GM13977 (cell line): ENCODE measurements around the gene VGLL4.

Source experiments
- DNase-seq: peaks from one replicate; pipeline ENCODE4 v3.0.0; 2012; ENCODE audit warnings: low spot score
- in situ Hi-C: fragments of 300-500 bp; cut with MboI; formaldehyde crosslinking; loops from one replicate; pipeline ENCODE4 v1.12.0; 2022; ENCODE audit warnings: low sequenced_read_pairs, low pct_unique_long_range_greater_than_20kb, mixed read lengths, inconsistent platforms; ENCODE audit not compliant: unreplicated experiment
- TF ChIP-seq, protein P1 (sequence below): IDR thresholded peaks from 2 replicates; pipeline ENCODE4 v1.5.1; 2012; ENCODE audit warnings: mild to moderate bottlenecking, control low read depth; ENCODE audit not compliant: insufficient read depth; ENCODE audit errors: extremely low read depth, missing control alignments

VGLL4 gene

GRCh38 chr3:11679964-11680363 lies 36.2 kb upstream of the VGLL4 start:
- DNase-seq = no peak
- in situ Hi-C loops = no loop called here
- TF ChIP-seq, protein P1, sequence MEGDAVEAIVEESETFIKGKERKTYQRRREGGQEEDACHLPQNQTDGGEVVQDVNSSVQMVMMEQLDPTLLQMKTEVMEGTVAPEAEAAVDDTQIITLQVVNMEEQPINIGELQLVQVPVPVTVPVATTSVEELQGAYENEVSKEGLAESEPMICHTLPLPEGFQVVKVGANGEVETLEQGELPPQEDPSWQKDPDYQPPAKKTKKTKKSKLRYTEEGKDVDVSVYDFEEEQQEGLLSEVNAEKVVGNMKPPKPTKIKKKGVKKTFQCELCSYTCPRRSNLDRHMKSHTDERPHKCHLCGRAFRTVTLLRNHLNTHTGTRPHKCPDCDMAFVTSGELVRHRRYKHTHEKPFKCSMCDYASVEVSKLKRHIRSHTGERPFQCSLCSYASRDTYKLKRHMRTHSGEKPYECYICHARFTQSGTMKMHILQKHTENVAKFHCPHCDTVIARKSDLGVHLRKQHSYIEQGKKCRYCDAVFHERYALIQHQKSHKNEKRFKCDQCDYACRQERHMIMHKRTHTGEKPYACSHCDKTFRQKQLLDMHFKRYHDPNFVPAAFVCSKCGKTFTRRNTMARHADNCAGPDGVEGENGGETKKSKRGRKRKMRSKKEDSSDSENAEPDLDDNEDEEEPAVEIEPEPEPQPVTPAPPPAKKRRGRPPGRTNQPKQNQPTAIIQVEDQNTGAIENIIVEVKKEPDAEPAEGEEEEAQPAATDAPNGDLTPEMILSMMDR = no peak

GRCh38 chr3:11672363-11672762 lies 28.6 kb upstream of the VGLL4 start:
- TF ChIP-seq, protein P1 = no peak
- DNase-seq = no peak
- in situ Hi-C loops = loop anchor here (25.0 kb wide), 1 partner anchor 435 kb away; no protein-coding TSS in a partner anchor

DNA sequence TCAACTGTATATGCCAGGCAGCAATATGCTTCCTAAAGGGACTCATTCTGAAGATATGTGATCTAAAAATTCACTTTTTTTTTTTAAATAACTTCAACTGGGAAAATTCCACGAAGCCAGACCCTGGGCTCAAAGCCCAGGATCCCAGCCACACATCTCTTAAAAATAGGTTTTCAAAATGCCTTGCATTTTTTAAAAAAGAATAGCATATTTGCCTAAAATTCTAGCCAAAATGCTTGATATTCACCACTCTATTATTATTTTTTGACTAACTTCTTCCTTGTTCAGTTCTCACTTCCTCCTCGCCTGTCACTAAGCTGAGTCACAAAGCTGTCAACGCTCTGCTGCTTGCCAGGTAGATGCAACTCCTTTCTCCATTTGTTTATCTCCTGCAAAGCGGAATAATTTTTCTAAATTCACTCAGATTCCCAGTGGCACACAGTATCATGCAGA lies 28.0 kb upstream of the VGLL4 start:
- TF ChIP-seq, protein P1 = no peak
- peak; percentile 60 for DNase-seq
- in situ Hi-C loops = loop anchor here (25.0 kb wide), 1 partner anchor 434 kb away; no protein-coding TSS in a partner anchor

DNA sequence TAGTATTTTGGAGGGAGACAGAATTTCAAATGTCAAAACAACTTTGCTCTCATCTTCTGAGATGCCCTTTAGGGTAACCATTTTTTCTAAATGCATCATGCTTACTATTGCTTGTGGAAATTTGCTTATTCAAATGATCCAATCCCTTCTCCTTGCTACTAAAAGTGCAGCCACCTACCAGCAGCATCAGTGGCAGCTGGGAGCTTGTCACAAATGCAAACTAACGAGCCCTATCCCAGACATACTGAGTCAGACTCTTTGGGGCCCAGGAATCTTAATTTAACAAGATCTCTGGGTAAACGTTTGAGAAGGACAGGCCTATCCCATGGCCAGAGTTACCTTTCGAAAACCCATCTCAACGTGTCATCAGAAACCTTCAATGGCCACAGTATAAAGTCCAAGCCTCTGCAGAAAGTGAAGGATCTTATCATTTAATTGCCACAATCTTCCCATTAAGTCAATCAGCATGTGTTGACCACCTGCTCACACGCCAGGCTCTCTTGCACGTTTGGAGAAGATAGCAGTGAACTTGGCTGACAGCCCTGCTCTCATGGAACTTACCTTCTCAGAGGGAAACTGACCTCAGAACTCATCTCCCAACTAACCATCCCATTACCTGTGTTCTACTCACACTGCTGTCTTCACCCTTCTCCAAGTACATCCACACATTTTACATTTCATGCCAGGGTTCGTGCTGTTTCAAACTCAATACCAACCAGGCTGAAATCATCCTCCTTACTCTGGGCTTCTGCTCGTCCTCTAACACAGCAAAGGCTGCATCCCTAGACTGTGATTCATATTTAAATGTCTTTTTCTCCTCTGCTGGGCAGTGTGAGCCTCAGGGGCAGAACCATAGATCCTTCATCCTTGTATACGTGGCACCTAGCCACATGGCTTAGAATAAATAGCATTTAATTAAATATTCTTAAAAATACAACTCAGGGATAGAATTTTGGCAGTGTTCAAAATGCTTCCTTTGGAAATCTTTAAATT lies 24.8 kb upstream of the VGLL4 start:
- DNase-seq = no peak
- TF ChIP-seq, protein P1 = no peak
- in situ Hi-C loops = loop anchor here (25.0 kb wide), 1 partner anchor 431 kb away; no protein-coding TSS in a partner anchor

- TF ChIP-seq, protein P1 = no peak
- in situ Hi-C loops = loop anchor here (25.0 kb wide), 1 partner anchor 428 kb away; no protein-coding TSS in a partner anchor
- DNase-seq = no peak
These were observed 21.6 kb upstream of the VGLL4 start for GRCh38 chr3:11665331-11665730.

- DNase-seq = no peak
- TF ChIP-seq, protein P1 = peak; percentile 3
- in situ Hi-C loops = loop anchor here (25.0 kb wide), 1 partner anchor 425 kb away; no protein-coding TSS in a partner anchor
These were observed 18.8 kb upstream of the VGLL4 start for GRCh38 chr3:11662392-11662990.
